Esophagus (tissue), 2 donors: Measurements from ENCODE around the gene IL1RAPL1. TPM values are rescaled to one million over a fixed set of nuclear protein-coding genes. Genes with fewer than 3 reads are reported as not detected.

Source experiments
- H3K27ac ChIP-seq, 2 donors: one replicate each; pipeline ENCODE4 v1.5.1; 2013; ENCODE audit warnings: low read depth in 2 of 2, mild to moderate bottlenecking in 2 of 2, inconsistent platforms in 1 of 2, low read length in 1 of 2, moderate library complexity in 1 of 2
- H3K27me3 ChIP-seq, 2 donors: one replicate each; pipeline ENCODE4 v1.6.1; 2013; ENCODE audit warnings: low read length in 2 of 2, control low read depth in 1 of 2, mild to moderate bottlenecking in 1 of 2; ENCODE audit not compliant: insufficient read depth in 2 of 2, control insufficient read depth in 1 of 2
- H3K36me3 ChIP-seq, 2 donors: one replicate each; pipeline ENCODE4 v1.6.1; 2013; ENCODE audit warnings: low read length in 1 of 2; ENCODE audit not compliant: control insufficient read depth in 2 of 2, insufficient read depth in 2 of 2
- H3K4me1 ChIP-seq, 2 donors: one replicate each; pipeline ENCODE4 v1.6.1; 2013; ENCODE audit warnings: low read length in 1 of 2; ENCODE audit not compliant: control insufficient read depth in 2 of 2, insufficient read depth in 2 of 2
- H3K4me3 ChIP-seq, 2 donors: one replicate each; pipeline ENCODE4 v1.5.1; 2013; ENCODE audit warnings: low read length in 2 of 2, mild to moderate bottlenecking in 2 of 2, low read depth in 1 of 2, moderate library complexity in 1 of 2
- H3K9me3 ChIP-seq, 2 donors: one replicate each; pipeline ENCODE4 v1.6.1; 2013; ENCODE audit warnings: mild to moderate bottlenecking in 2 of 2, low read depth in 1 of 2, low read length in 1 of 2, moderate library complexity in 1 of 2; ENCODE audit not compliant: control insufficient read depth in 2 of 2, insufficient read depth in 1 of 2
- WGBS, 2 donors: extraction: QIAGEN DNeasy Blood & Tissue Kit; methylation state at CpG; one replicate each; pipeline ENCODE4 v1.1.7; 2013; 5-methylcytosine and 5-hydroxymethylcytosine counted together
- polyA plus RNA-seq, 2 donors: library from polyadenylated mRNA; stranded (reverse); fragments of 200-250 nt; gene quantifications; one replicate each; pipeline ENCODE4 v1.2.3, GENCODE V29; 2013
- donor health status: healthy with polysubstance abuse.
- donor health status: Bipolar disorder and iron deficiency.

IL1RAPL1 gene
- polyA plus RNA-seq, 2 donors, result 0.02 to 0.04 TPM

GRCh38 chrX:29024871-29025270 lies 437.6 kb downstream of the IL1RAPL1 start:
- H3K27ac ChIP-seq, result no peak overlapping the region
- H3K4me1 ChIP-seq, result no peaks in the 10 kb centered on the region
- 36 to 45% methylated on average over 2 of the region's 2 CpGs for WGBS, 2 donors
- no peak overlapping the region for H3K4me3 ChIP-seq
- H3K9me3 ChIP-seq, result no peaks in the 10 kb centered on the region
- no peaks in the 10 kb centered on the region for H3K27me3 ChIP-seq
- no peaks in the 10 kb centered on the region for H3K36me3 ChIP-seq

GRCh38 chrX:29039501-29039900 lies 452.3 kb downstream of the IL1RAPL1 start:
- Histone ChIP-seq H3K4me1 (no peaks in the 10 kb centered on the region), H3K4me3 (no peak overlapping the region), H3K36me3 (no peaks in the 10 kb centered on the region), H3K9me3 (no peaks in the 10 kb centered on the region), H3K27me3 (no peaks in the 10 kb centered on the region), H3K27ac (no peak overlapping the region)
- WGBS, 2 donors, result 61 to 75% methylated on average over 2 of the region's 2 CpGs

- Histone ChIP-seq H3K9me3 (no peaks in the 10 kb centered on the region), H3K4me1 (no peaks in the 10 kb centered on the region), H3K27me3 (no peaks in the 10 kb centered on the region), H3K4me3 (no peak overlapping the region), H3K36me3 (no peaks in the 10 kb centered on the region), H3K27ac (no peak overlapping the region)
- 62 to 80% methylated on average over 1 of the region's 1 CpG for WGBS, 2 donors
Observed at GRCh38 chrX:29040160-29040559, 452.9 kb downstream of the IL1RAPL1 start.

- Histone ChIP-seq H3K27me3 (no peaks in the 10 kb centered on the region), H3K4me3 (no peak overlapping the region), H3K27ac (no peak overlapping the region), H3K36me3 (no peaks in the 10 kb centered on the region), H3K9me3 (no peaks in the 10 kb centered on the region), H3K4me1 (no peaks in the 10 kb centered on the region)
- 86 to 88% methylated on average over 2 of the region's 2 CpGs for WGBS, 2 donors
Observed at GRCh38 chrX:29042341-29042740, 455.1 kb downstream of the IL1RAPL1 start.

GRCh38 chrX:29043746-29044145 lies 456.5 kb downstream of the IL1RAPL1 start:
- Histone ChIP-seq H3K27me3 (no peaks in the 10 kb centered on the region), H3K4me3 (no peak overlapping the region), H3K4me1 (no peaks in the 10 kb centered on the region), H3K36me3 (no peaks in the 10 kb centered on the region), H3K27ac (no peak overlapping the region), H3K9me3 (no peaks in the 10 kb centered on the region)
- WGBS, 2 donors, result 68 to 71% methylated on average over 3 of the region's 3 CpGs

- Histone ChIP-seq H3K4me3 (no peak overlapping the region), H3K27ac (no peak overlapping the region), H3K27me3 (no peaks in the 10 kb centered on the region), H3K36me3 (no peaks in the 10 kb centered on the region), H3K4me1 (no peaks in the 10 kb centered on the region), H3K9me3 (no peaks in the 10 kb centered on the region)
- 56% methylated on average over 7 of the region's 7 CpGs for WGBS, 2 donors
Observed at GRCh38 chrX:29044423-29045184, 457.4 kb downstream of the IL1RAPL1 start.

GRCh38 chrX:29065477-29065876 lies 478.2 kb downstream of the IL1RAPL1 start:
- no peaks in the 10 kb centered on the region for H3K36me3 ChIP-seq
- 77 to 96% methylated on average over 2 of the region's 2 CpGs for WGBS, 2 donors
- no peak overlapping the region for H3K4me3 ChIP-seq
- H3K27ac ChIP-seq, result no peak overlapping the region
- no peaks in the 10 kb centered on the region for H3K4me1 ChIP-seq
- no peaks in the 10 kb centered on the region for H3K27me3 ChIP-seq
- no peaks in the 10 kb centered on the region for H3K9me3 ChIP-seq

GRCh38 chrX:29066516-29066915 lies 479.3 kb downstream of the IL1RAPL1 start:
- H3K27ac ChIP-seq, result no peak overlapping the region
- 41 to 73% methylated on average over 1 of the region's 1 CpG for WGBS, 2 donors
- no peaks in the 10 kb centered on the region for H3K27me3 ChIP-seq
- H3K4me3 ChIP-seq, result no peak overlapping the region
- no peaks in the 10 kb centered on the region for H3K4me1 ChIP-seq
- no peaks in the 10 kb centered on the region for H3K36me3 ChIP-seq
- no peaks in the 10 kb centered on the region for H3K9me3 ChIP-seq

- no peaks in the 10 kb centered on the region for H3K36me3 ChIP-seq
- WGBS, 2 donors, result 60 to 78% methylated on average over 4 of the region's 4 CpGs
- H3K4me1 ChIP-seq, result no peaks in the 10 kb centered on the region
- no peaks in the 10 kb centered on the region for H3K27me3 ChIP-seq
- no peak overlapping the region for H3K4me3 ChIP-seq
- no peaks in the 10 kb centered on the region for H3K9me3 ChIP-seq
- no peak overlapping the region for H3K27ac ChIP-seq
Observed at GRCh38 chrX:29067351-29067750, 480.1 kb downstream of the IL1RAPL1 start.
